Coronary artery (tissue), 2 donors: ENCODE data around the gene CCDC92B.
A peak's percentile ranks its signal among the peaks of the same experiment; 100 is the strongest.
"Not testable (repeated sequence)": the region's sequence is repeated elsewhere in the genome, so short reads cannot be mapped to it uniquely, and the experiment has no call there.

Experiments used
- DNase-seq: peaks from one replicate; pipeline ENCODE4 v3.0.0-alpha.2; 2017; ENCODE audit warnings: low spot score
- H3K27ac ChIP-seq, 2 donors: fragments of 200-600 bp; sonication (generic); one replicate each; pipeline ENCODE4 v1.5.1; 2016 to 2019
- H3K4me3 ChIP-seq: fragments of 200-600 bp; sonication (generic); 2 replicates; pipeline ENCODE4 v1.5.1; 2016; ENCODE audit warnings: mild to moderate bottlenecking, moderate library complexity
- CTCF ChIP-seq: fragments of 200-600 bp; sonication (generic); IDR thresholded peaks from one replicate; pipeline ENCODE4 v1.5.1; 2019; ENCODE audit warnings: antibody characterized with exemption

The CCDC92B gene

GRCh38 chr17:2795441-2796163, 46.1 kb upstream of the CCDC92B start:
- no peak for DNase-seq
- peak overlapping the region; percentile 52 for H3K4me3 ChIP-seq
- no peak for TF ChIP-seq CTCF

GRCh38 chr17:2794111-2794803, 44.8 kb upstream of the CCDC92B start:
- no peak for DNase-seq
- H3K27ac ChIP-seq, result no peak overlapping the region
- no peak for TF ChIP-seq CTCF
- no peak overlapping the region for H3K4me3 ChIP-seq

More at GRCh38 chr17:2795441-2796163, 46.1 kb upstream of the CCDC92B start:
- H3K27ac ChIP-seq, result no peak overlapping the region

GRCh38 chr17:2792366-2793169, 43.1 kb upstream of the CCDC92B start:
- H3K27ac ChIP-seq, result no peak overlapping the region
- H3K4me3 ChIP-seq, result no peak overlapping the region
- TF ChIP-seq CTCF, result no peak
- no peak for DNase-seq

GRCh38 chr17:2789700-2790099, 40.2 kb upstream of the CCDC92B start:
- Histone ChIP-seq H3K27ac (no peak overlapping the region), H3K4me3 (no peak overlapping the region)
- TF ChIP-seq CTCF, result no peak
- DNase-seq, result no peak

GRCh38 chr17:2786176-2786881, 36.9 kb upstream of the CCDC92B start:
- no peak for DNase-seq
- no peak overlapping the region for H3K4me3 ChIP-seq
- peak; percentile 12 for TF ChIP-seq CTCF
- no peak overlapping the region for H3K27ac ChIP-seq

- DNase-seq, H3K27ac ChIP-seq, H3K4me3 ChIP-seq: not testable (repeated sequence)
These were observed 35.9 kb upstream of the CCDC92B start for GRCh38 chr17:2785376-2785775.

GRCh38 chr17:2784864-2785263, 35.4 kb upstream of the CCDC92B start:
- DNase-seq, result no peak
- Histone ChIP-seq H3K4me3 (no peak overlapping the region), H3K27ac (no peak overlapping the region)
- no peak for TF ChIP-seq CTCF
